Loucy (cell line): Measurements from ENCODE around the gene MYLK3.

Experiments
- H2AFZ ChIP-seq: fragments of 200-600 bp; sonication (generic); 2 replicates; pipeline ENCODE4 v1.6.0; 2016; ENCODE audit warnings: antibody characterized with exemption, mild to moderate bottlenecking, low read length, moderate library complexity
- H3F3A ChIP-seq: fragments of 200-600 bp; 2 replicates; pipeline ENCODE4 v1.6.0; 2016; ENCODE audit warnings: antibody characterized with exemption, low read depth, mild to moderate bottlenecking
- H3K27me3 ChIP-seq: fragments of 200-600 bp; sonication (generic); 2 replicates; pipeline ENCODE4 v1.6.1; 2014; ENCODE audit warnings: low read length, mild to moderate bottlenecking; ENCODE audit not compliant: insufficient read depth, poor library complexity, severe bottlenecking
- H3K36me3 ChIP-seq: fragments of 200-600 bp; sonication (generic); 2 replicates; pipeline ENCODE4 v1.6.1; 2016; ENCODE audit warnings: low read length; ENCODE audit not compliant: insufficient read depth
- H3K4me1 ChIP-seq: fragments of 200-600 bp; sonication (generic); 2 replicates; pipeline ENCODE4 v1.5.1; 2014; ENCODE audit warnings: low read length, mild to moderate bottlenecking; ENCODE audit not compliant: insufficient read depth, poor library complexity, severe bottlenecking
- H3K4me2 ChIP-seq: fragments of 200-600 bp; sonication (generic); 2 replicates; pipeline ENCODE4 v1.6.0; 2014; ENCODE audit warnings: antibody characterized with exemption, low read length, low read depth, mild to moderate bottlenecking; ENCODE audit not compliant: poor library complexity, severe bottlenecking
- H3K4me3 ChIP-seq: fragments of 200-600 bp; sonication (generic); 2 replicates; pipeline ENCODE4 v1.5.1; 2014; ENCODE audit warnings: low read length, mild to moderate bottlenecking, mixed read lengths; ENCODE audit not compliant: poor library complexity, severe bottlenecking
- H3K79me2 ChIP-seq: fragments of 200-600 bp; sonication (generic); 2 replicates; pipeline ENCODE4 v1.6.1; 2014; ENCODE audit warnings: low read length; ENCODE audit not compliant: insufficient read depth
- H3K9ac ChIP-seq: fragments of 200-600 bp; sonication (generic); 2 replicates; pipeline ENCODE4 v1.6.0; 2014; ENCODE audit warnings: mild to moderate bottlenecking, low read depth, low read length, moderate library complexity; ENCODE audit not compliant: poor library complexity, severe bottlenecking
- H3K9me2 ChIP-seq: fragments of 200-600 bp; sonication (generic); replicated peaks from 2 replicates; pipeline ENCODE4 v1.6.1; 2016; ENCODE audit warnings: low read depth, low read length, mixed read lengths
- H3K9me3 ChIP-seq: fragments of 200-600 bp; sonication (generic); 2 replicates; pipeline ENCODE4 v1.6.1; 2014; ENCODE audit warnings: mild to moderate bottlenecking, antibody characterized with exemption, low read length, low read depth; ENCODE audit not compliant: insufficient read depth
- H4K20me1 ChIP-seq: fragments of 200-600 bp; sonication (generic); 2 replicates; pipeline ENCODE4 v1.6.0; 2014; ENCODE audit warnings: antibody characterized with exemption, low read length, mild to moderate bottlenecking; ENCODE audit not compliant: insufficient read depth, poor library complexity, severe bottlenecking
- CTCF ChIP-seq: fragments of 200-600 bp; sonication (generic); conservative IDR thresholded peaks from 2 replicates; pipeline ENCODE4 v1.5.1; 2014; ENCODE audit warnings: mild to moderate bottlenecking, antibody characterized with exemption, low read length
- EZH2phosphoT487 ChIP-seq: fragments of 200-600 bp; IDR thresholded peaks from 2 replicates; pipeline ENCODE4 v1.6.1; 2018; ENCODE audit warnings: antibody characterized with exemption, mild to moderate bottlenecking, moderate library complexity, borderline replicate concordance

MYLK3 gene

GRCh38 chr16:46688654-46689364, 59.3 kb downstream of the MYLK3 start, which contains the start of gene VPS35:
Gene VPS35 (minus strand): TSS chr16:46689178. CDS start chr16:46689133, 45 bp downstream.
- Histone ChIP-seq H3K79me2 (peaks cover 82% of the 10 kb centered on the region), H2AFZ (peak within 1 kb of the TSS; percentile 94), H3K27me3 (no peaks in the 10 kb centered on the region), H4K20me1 (peaks cover 77% of the 10 kb centered on the region), H3K9me2 (no peaks in the 10 kb centered on the region), H3K4me2 (peak within 1 kb of the TSS; percentile 98), H3K4me1 (peaks cover 48% of the 10 kb centered on the region), H3K36me3 (peaks cover 7% of the 10 kb centered on the region; the same call in 1 of the 2 replicates), H3K9me3 (no peaks in the 10 kb centered on the region), H3K4me3 (peak within 1 kb of the TSS; percentile 92), H3F3A (no peaks in the 10 kb centered on the region), H3K9ac (peak within 1 kb of the TSS; percentile 89)
- TF ChIP-seq CTCF (no peak), EZH2phosphoT487 (no peak)

DNA sequence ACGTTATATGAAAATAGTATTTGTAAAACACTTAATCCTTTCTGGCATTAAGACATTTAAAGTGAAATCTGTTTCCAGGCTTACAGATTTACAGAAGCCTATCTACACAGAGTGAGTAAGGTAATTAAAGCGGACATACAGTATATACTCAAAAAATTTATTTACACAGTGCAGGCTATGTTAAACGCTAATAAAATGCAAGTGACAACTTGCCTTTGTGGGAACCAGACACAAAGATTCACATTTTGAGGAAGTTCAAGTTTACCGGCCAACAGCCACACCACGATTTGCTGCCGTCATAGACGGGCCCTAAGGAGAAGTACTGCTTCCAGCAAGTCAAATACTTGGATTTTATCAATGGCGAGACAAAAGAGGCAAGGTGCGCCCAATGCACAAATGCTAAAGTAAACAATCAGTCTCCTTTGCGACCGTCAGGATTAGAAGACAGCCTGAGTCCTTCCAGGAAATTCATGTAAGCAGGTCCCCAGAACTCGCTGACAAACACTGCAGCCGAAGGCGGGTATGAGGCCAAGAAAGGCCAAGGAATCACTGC, 60.0 kb downstream of the MYLK3 start:
- Histone ChIP-seq H3K4me3 (peak overlapping the region; percentile 92), H2AFZ (peak overlapping the region; percentile 89), H3K79me2 (peaks cover 84% of the 10 kb centered on the region), H3K4me1 (peaks cover 48% of the 10 kb centered on the region), H4K20me1 (peaks cover 75% of the 10 kb centered on the region), H3K36me3 (peaks cover 4% of the 10 kb centered on the region; the same call in 1 of the 2 replicates), H3K9me2 (no peaks in the 10 kb centered on the region), H3K9ac (peak overlapping the region; percentile 89), H3K4me2 (peak overlapping the region; percentile 79), H3K9me3 (no peaks in the 10 kb centered on the region), H3F3A (no peaks in the 10 kb centered on the region), H3K27me3 (no peaks in the 10 kb centered on the region)
- TF ChIP-seq CTCF (peak; percentile 62), EZH2phosphoT487 (no peak)

DNA sequence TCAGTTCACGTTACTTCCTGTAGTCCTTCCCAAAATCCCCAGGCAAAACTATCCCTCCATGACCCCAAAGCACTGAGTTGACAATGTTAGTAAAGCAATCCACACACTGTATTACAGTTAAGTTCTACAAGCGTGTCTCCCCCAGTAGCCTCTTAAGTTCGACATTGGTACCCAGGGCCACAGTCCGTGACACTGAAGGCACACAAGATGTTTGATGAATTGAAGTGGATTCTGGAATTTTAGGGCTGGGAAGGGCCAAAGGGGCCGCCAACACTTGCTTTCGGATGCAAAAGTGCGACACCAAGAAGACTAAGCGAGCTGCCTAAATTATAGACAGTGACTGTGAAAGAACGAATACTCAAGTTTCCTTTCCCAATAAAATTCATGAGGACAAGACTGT, 60.7 kb downstream of the MYLK3 start:
- no peaks in the 10 kb centered on the region for H3K9me3 ChIP-seq
- no peaks in the 10 kb centered on the region for H3K9me2 ChIP-seq
- H4K20me1 ChIP-seq = peaks cover 70% of the 10 kb centered on the region
- no peaks in the 10 kb centered on the region for H3F3A ChIP-seq
- H3K79me2 ChIP-seq = peaks cover 80% of the 10 kb centered on the region
- peak overlapping the region; percentile 92 for H3K4me3 ChIP-seq
- no peak overlapping the region for H2AFZ ChIP-seq
- no peaks in the 10 kb centered on the region for H3K27me3 ChIP-seq
- no peak for TF ChIP-seq EZH2phosphoT487
- no peak for TF ChIP-seq CTCF
- H3K4me2 ChIP-seq = peak overlapping the region; percentile 79
- H3K36me3 ChIP-seq = no peaks in the 10 kb centered on the region
- peaks cover 48% of the 10 kb centered on the region for H3K4me1 ChIP-seq
- peak overlapping the region; percentile 89 for H3K9ac ChIP-seq
